Fibroblast of skin of abdomen (primary cell): ENCODE measurements around the gene ROR1.

Experiments used
- DNase-seq: peaks from one replicate; pipeline ENCODE4 v3.0.0-alpha.2; 2013

ROR1 gene

DNA sequence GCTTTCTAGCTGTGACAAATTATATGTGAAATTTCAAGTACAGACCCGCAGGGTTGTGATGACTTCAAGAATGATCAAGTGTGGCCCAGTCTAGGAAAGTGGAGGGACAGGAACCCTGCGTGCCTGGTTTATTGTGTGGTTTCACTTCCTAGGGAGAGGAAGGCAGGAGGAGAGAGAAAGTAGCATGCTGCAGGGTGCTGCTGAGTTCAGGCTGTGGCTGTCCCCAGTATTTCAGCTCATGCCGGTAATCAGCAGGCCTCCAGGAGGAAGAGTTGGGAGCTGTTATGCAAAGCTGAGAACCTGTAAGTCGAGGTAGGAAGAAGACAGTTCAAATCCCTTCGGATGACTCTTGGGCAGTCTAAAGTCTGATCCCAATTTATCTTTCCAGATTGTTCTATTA, 140.4 kb downstream of the ROR1 start:
- no peak for DNase-seq

GRCh38 chr1:63914706-63915105, 140.9 kb downstream of the ROR1 start:
- no peak for DNase-seq

DNA sequence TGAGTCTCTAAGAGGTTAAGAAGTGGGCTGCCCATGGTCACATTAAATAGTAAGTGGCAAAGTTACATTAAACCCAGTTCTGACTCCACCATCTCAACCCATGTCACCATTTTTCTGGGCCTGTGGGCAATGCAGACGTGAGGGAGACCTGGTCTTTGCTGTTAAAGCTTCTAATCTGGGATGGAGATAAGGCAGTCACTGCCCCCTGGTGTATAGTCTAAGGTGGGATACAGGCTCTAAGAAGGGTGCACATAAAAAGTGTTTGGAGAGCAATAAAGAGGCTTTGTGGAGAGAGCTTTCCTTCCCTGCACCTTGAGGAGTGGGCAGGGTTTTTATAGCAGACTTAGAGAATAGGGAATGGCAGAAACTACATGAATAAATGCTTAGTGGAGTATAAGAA, 141.3 kb downstream of the ROR1 start:
- peak; percentile 43 for DNase-seq

GRCh38 chr1:63916485-63917360, 142.9 kb downstream of the ROR1 start:
- DNase-seq: no peak

DNA sequence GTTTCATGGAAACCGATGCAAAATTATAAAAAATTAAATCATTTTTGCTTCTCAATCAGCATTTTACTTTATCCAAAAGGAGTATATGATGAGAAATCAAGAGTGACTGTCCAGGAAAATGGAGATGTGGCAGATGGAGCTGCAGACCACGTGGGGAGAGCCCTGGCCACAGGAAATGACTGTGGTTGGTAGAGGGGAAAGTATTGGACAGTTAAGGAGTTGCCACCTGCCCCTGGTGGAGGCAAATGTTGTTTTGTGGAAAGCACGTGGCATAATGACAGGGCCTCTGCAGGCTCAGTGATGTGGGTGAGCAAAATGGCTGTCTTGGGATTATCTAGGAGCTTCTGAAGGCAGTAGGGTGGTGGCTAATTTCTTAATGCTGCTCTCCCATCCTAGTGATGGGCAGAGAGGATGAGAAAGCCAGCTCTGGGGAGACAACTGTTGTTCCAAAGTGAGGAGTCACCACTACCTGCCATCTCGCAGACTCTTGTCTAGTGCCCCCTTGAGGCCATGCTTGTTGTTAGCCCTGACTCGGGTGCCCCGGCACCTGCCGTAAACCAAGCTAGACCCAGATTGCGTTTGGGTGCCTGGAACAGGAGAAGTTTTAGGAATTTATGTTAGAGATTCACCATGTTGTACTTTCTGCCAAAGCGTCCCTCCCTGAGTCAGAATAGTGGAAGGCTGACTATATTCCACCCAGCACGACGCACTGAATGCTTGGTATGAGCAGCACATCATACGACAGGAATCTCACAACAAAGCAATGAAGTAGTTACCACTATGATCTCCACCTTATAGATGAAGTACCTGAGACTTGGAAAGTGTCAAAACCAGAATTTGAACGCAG, 144.0 kb downstream of the ROR1 start:
- no peak for DNase-seq

DNA sequence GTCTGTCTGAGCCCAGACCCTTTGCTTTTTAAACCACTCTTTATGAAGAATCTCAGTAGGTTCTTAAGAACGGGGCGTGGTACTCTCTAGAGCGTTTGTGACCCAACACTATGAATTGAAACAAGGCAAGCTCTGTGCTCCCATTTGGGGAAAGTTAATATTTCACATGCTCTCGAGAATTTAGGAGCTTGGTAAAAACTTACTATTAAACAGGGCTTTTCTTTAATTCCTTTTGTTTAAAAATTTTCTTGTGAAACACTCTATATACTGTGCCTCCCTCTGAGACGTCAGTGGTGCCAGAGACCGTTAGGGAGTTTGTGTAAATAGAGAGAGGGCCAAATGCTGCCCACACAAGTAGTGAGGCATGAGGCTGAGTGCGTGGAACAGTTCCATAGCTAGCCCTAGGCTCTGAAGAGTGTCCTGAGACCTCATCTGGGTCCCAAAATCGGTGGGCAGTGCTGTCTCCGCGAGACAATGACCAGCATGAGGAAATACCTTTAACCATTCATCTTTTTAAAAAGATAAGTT, 144.7 kb downstream of the ROR1 start:
- DNase-seq: no peak

GRCh38 chr1:63920154-63921117, 146.6 kb downstream of the ROR1 start:
- DNase-seq: peak; percentile 90

GRCh38 chr1:63921359-63921758, 147.5 kb downstream of the ROR1 start:
- DNase-seq: no peak

DNA sequence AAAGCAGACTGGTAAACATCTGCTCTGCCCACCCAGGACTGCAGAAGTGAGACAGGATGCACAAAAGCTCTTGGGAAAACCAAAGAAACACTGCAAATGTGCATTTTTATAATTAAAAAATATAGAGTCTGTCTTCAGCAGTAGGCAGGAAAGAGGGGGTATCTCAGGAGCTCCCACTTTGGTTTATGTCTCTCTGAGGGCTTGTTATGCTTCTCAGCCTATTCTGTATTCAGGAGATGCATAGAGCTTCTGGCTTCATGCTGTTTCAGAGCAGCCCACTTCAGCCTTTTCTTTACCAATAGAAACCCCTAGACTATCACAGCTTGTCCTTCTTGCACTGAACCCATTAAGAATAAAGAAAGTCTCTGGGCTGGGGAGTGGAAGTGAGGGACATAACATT, 148.0 kb downstream of the ROR1 start:
- no peak for DNase-seq

DNA sequence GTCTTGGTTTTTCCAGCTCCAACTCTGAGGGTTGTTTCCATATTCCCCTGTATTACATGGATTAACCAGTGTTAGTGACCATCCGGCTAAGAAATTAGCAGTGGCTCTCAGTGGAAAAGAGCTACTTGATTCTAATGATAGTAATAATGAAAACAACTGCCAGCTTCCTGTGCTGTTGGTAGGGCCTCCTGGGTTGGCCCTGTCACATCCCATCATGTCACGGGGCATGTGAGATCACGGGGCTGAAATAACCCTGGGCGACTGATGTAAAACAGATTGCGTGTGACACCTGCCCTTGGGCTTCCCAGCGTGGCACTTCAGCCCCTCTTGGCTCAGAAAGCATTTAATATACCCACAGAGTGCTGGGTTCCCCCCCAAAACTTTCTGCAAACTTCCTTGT, 149.0 kb downstream of the ROR1 start:
- no peak for DNase-seq

GRCh38 chr1:63923302-63923701, 149.5 kb downstream of the ROR1 start:
- DNase-seq: no peak

DNA sequence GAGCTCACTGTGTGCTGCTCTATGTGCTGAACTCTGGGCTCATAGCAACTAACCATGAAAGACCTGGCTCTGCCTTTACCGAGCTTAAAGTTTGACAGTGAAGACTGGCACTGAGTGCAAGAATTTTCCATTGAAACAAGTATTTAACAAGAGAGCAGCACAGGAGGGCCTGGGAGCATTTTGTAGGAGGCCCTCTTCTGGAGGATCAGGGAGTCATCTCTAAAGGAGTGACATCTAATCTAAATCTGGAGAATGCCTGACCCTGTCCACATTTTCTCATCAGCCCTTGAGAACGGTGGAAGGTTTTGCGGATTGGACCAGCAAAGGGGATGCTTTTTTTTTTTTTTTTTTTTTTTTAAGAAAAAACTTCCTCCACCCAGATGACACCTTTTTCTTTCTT, 150.8 kb downstream of the ROR1 start:
- DNase-seq: no peak

- DNase-seq: no peak
Measured at GRCh38 chr1:63928186-63929105, 154.6 kb downstream of the ROR1 start.

DNA sequence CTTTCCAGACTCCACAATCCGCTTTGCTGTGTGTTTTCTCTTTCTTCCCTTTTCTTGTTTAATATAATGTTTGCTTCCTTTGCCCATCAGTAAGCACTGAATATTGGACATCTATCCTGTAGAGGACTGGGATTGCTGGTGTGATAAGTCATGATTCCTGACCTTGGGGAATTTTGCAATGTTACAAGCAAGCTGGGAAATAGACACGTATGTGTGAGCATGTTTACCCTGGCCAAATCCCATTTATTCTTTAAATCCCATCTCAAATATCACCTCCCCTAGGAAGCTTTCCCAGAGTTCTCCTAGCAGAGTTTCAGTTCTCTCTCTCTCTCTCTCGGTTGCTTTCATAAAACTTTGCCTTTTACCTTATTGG, 155.3 kb downstream of the ROR1 start:
- no peak for DNase-seq

GRCh38 chr1:63931468-63931867, 157.7 kb downstream of the ROR1 start:
- peak; percentile 30 for DNase-seq

- DNase-seq: no peak
Measured at GRCh38 chr1:63934697-63935096, 160.9 kb downstream of the ROR1 start.

DNA sequence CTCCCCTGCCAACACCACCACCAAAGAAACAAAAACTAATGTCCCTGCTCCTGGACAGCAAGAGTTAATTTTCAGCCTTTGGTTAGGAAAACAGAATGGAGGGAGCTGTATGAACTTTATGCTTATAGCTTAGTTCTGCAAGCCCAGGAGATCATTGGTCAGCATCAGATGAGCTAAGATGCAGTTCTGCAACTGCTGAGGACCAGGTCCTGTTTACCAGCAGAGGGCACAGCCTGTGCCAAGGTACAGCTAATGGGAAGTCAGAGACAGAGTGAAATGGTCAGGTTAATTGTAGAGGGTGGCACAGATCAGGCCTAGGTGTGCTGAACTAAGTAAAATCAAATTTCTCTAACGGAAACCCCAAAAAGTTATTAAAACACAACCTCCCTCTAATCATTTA, 161.3 kb downstream of the ROR1 start:
- no peak for DNase-seq

DNA sequence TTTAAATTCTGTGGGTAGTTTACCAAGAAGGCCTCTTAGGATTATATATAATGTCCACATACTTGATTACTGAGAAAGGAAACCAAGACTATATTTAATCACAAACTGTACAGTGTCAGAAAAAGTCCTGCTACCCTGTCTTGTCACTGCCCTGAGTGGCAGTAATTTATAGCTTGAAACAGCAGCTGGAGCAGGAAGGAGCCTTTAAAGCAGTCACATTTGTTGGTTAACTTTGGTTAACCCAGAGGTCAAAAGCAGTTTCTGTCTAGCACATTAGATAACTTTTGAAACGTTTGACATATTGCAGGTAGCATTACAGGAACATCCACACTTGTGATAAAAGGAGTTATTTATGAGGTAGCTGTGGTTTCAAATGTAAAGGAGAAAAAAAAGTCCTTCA, 161.7 kb downstream of the ROR1 start:
- no peak for DNase-seq

GRCh38 chr1:63936276-63936675, 162.5 kb downstream of the ROR1 start:
- DNase-seq: peak; percentile 16

- no peak for DNase-seq
Measured at GRCh38 chr1:63936801-63937200, 163.0 kb downstream of the ROR1 start.

- DNase-seq: no peak
Measured at GRCh38 chr1:63937461-63938022, 163.7 kb downstream of the ROR1 start.
